Keratinocyte (primary cell): ENCODE data around the gene MRGPRX2.

Source experiments
- CTCF ChIP-seq, 3 experiments: IDR thresholded peaks in 1 of 3; conservative IDR thresholded peaks in 1 of 3; optimal IDR thresholded peaks in 1 of 3; 2 replicates in 2 of 3; 3 replicates in 1 of 3; pipeline versions ENCODE3 to v1.5.1; 2011; ENCODE audit warnings: low read length in 3 of 3, mild to moderate bottlenecking in 3 of 3, moderate library complexity in 2 of 3, control low read depth in 1 of 3, inconsistent platforms in 1 of 3; ENCODE audit not compliant: insufficient read depth in 2 of 3; ENCODE audit errors: extremely low read depth in 1 of 3
- EZH2 ChIP-seq: IDR thresholded peaks from one replicate; pipeline ENCODE4 v1.6.1; 2012; ENCODE audit warnings: inconsistent platforms, mild to moderate bottlenecking, low read length, moderate library complexity

GRCh38 chr11:19080579-19080993 lies 20.1 kb upstream of the MRGPRX2 start:
- TF ChIP-seq CTCF (optimal IDR thresholded peaks at IDR 0.05 in 1 of 3, IDR thresholded peaks at IDR 0.05 in 1 of 3, conservative IDR thresholded peaks at IDR 0.05 in 1 of 3; ENCODE audit: extremely low read depth in 1 of 3, insufficient read depth in 2 of 3, low read length in 3 of 3) (no peak), EZH2 (no peak)
